Activated CD8-positive, alpha-beta T cell treated with anti-CD3 and anti-CD28 coated beads for 36 hours (primary cell): Measurements from ENCODE around the gene C1orf105. TPM values are rescaled to one million over a fixed set of nuclear protein-coding genes. Genes with fewer than 3 reads are reported as not detected.

Source experiments
- ATAC-seq: fragments of 200-7000 bp; cut with Tn5 transposase; one replicate; pipeline ENCODE4 v1.10.0; 2021; ENCODE audit warnings: mild to moderate bottlenecking, moderate library complexity
- CTCF ChIA-PET: fragments of 350-600 bp; sonication (Branson Sonifier 250); formaldehyde crosslinking; loops from one replicate; lab custom pipeline; 2021; ENCODE audit warnings: antibody characterized with exemption; lab: Charles Lee
- POLR2A ChIA-PET: fragments of 350-600 bp; sonication (Branson Sonifier 250); formaldehyde crosslinking; loops from one replicate; lab custom pipeline; 2021; ENCODE audit warnings: antibody characterized with exemption; lab: Charles Lee
- DNase-seq: peaks from one replicate; pipeline ENCODE4 v3.0.0-alpha.2; 2020
- H3K27ac Mint-ChIP-seq: one replicate; pipeline ENCODE4 v1.8.0; 2021; ENCODE audit warnings: mild to moderate bottlenecking, mixed read lengths
- H3K27me3 Mint-ChIP-seq: one replicate; pipeline ENCODE4 v1.8.0; 2021; ENCODE audit warnings: mixed read lengths
- H3K36me3 Mint-ChIP-seq: one replicate; pipeline ENCODE4 v1.8.0; 2021; ENCODE audit warnings: low read depth, mixed read lengths
- H3K4me1 Mint-ChIP-seq: one replicate; pipeline ENCODE4 v1.8.0; 2021; ENCODE audit warnings: low read depth, mixed read lengths
- H3K4me3 Mint-ChIP-seq: one replicate; pipeline ENCODE4 v1.8.0; 2021; ENCODE audit warnings: mild to moderate bottlenecking, moderate library complexity, mixed read lengths
- H3K9me3 Mint-ChIP-seq: one replicate; pipeline ENCODE4 v1.8.0; 2021; ENCODE audit warnings: mixed read lengths
- CTCF ChIP-seq: fragments of 200-600 bp; IDR thresholded peaks from one replicate; pipeline ENCODE4 v1.8.0; 2022; ENCODE audit warnings: antibody characterized with exemption, mild to moderate bottlenecking
- intact Hi-C: fragments of 100-400 bp; cut with micrococcal nuclease; formaldehyde crosslinking; loops from one replicate; pipeline ENCODE4 v1.10.0; 2022
- total RNA-seq, 2 experiments: library from RNA; stranded (reverse); gene quantifications; one replicate each; pipeline ENCODE4 v1.2.3, GENCODE V29; 2021

The C1orf105 gene
- total RNA-seq, 2 experiments from 2014 or later = not detected

GRCh38 chr1:172515436-172515835 lies 95.0 kb downstream of the C1orf105 start:
- Mint-ChIP-seq H3K4me1 (no peaks in the 10 kb centered on the region), H3K9me3 (no peaks in the 10 kb centered on the region), H3K36me3 (no peaks in the 10 kb centered on the region), H3K4me3 (no peak overlapping the region), H3K27me3 (peaks cover 2% of the 10 kb centered on the region), H3K27ac (no peak overlapping the region)
- ChIA-PET POLR2A (no interaction called here), CTCF (no interaction called here)
- TF ChIP-seq CTCF = no peak
- intact Hi-C loops = no loop called here
- DNase-seq (no peak), ATAC-seq (no peak)

DNA sequence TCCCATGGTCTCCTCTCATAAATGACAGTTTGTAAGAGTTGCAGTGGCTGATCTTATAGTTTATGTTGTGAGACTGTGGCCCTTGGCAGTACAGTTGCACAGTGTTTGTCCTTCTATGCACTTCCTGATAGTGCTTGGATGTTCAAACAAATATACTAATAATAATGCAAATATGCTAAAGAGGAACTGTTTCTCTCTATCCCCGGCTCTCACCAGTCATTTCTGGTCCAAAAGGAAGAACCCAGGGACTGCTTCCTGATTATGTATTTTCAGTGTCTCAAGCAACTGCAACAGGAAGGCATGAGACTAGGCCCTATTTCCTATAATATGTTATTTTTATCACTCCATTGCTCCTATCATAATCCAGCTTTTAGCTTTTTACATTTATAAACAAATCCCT lies 95.4 kb downstream of the C1orf105 start:
- H3K4me1 Mint-ChIP-seq = no peaks in the 10 kb centered on the region
- ChIA-PET CTCF (no interaction called here), POLR2A (no interaction called here)
- no peak overlapping the region for H3K27ac Mint-ChIP-seq
- H3K4me3 Mint-ChIP-seq = no peak overlapping the region
- no peak for ATAC-seq
- intact Hi-C loops = no loop called here
- H3K9me3 Mint-ChIP-seq = no peaks in the 10 kb centered on the region
- DNase-seq = no peak
- no peaks in the 10 kb centered on the region for H3K36me3 Mint-ChIP-seq
- peaks cover 2% of the 10 kb centered on the region for H3K27me3 Mint-ChIP-seq
- TF ChIP-seq CTCF = no peak

- H3K36me3 Mint-ChIP-seq = no peaks in the 10 kb centered on the region
- no peaks in the 10 kb centered on the region for H3K27me3 Mint-ChIP-seq
- POLR2A ChIA-PET = no interaction called here
- TF ChIP-seq CTCF = no peak
- ATAC-seq (no peak), DNase-seq (no peak)
- CTCF ChIA-PET = no interaction called here
- H3K4me3 Mint-ChIP-seq = no peak overlapping the region
- H3K9me3 Mint-ChIP-seq = no peaks in the 10 kb centered on the region
- no peak overlapping the region for H3K27ac Mint-ChIP-seq
- intact Hi-C loops = no loop called here
- no peaks in the 10 kb centered on the region for H3K4me1 Mint-ChIP-seq
Measured at GRCh38 chr1:172517081-172517480, 96.6 kb downstream of the C1orf105 start.

DNA sequence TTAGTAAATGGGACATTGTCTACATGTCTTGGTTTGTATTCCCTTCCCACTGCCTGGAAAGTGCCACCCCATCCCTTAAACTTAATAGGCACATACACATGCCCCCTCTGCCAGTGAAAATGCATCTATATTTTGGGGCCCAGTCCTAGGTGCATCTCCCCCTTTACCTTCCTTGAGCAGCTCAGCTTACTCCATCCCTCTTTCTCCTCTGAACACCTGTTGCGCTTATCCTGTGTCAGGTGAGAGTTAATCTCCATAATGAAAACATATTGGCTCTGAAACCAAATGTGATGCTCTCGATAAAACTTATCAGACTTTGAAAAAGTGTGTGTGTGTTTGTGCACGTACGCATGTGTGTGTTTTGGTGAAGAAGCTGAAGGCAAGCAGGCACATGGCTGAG lies 97.1 kb downstream of the C1orf105 start:
- no peaks in the 10 kb centered on the region for H3K27me3 Mint-ChIP-seq
- no peak for DNase-seq
- no peak for TF ChIP-seq CTCF
- CTCF ChIA-PET = no interaction called here
- no peaks in the 10 kb centered on the region for H3K9me3 Mint-ChIP-seq
- no peak for ATAC-seq
- H3K4me3 Mint-ChIP-seq = no peak overlapping the region
- H3K36me3 Mint-ChIP-seq = no peaks in the 10 kb centered on the region
- intact Hi-C loops = no loop called here
- H3K27ac Mint-ChIP-seq = no peak overlapping the region
- no peaks in the 10 kb centered on the region for H3K4me1 Mint-ChIP-seq
- POLR2A ChIA-PET = no interaction called here

Other genes with a start within 250 kb of the C1orf105 start
- gene PIGC, start 23.4 kb downstream of the C1orf105 start, total RNA-seq = 10 to 100 TPM; 17.8 to 19.5 TPM
- gene SUCO, start 112.5 kb downstream of the C1orf105 start, total RNA-seq = 10 to 100 TPM; 22.8 TPM
- gene FASLG, start 238.4 kb downstream of the C1orf105 start, total RNA-seq = 1 to 10 TPM; 7.0 to 8.4 TPM